HCT116 (cell line): Measurements from ENCODE around the gene AFAP1L1. TPM values are rescaled to one million over a fixed set of nuclear protein-coding genes. Genes with fewer than 3 reads are reported as not detected.

Experiments used
- ATAC-seq: fragments of 200-7000 bp; cut with Tn5 transposase; 2 replicates; pipeline ENCODE4 v1.9.1; 2020; ENCODE audit warnings: mild to moderate bottlenecking, moderate library complexity
- BruUV-seq: library from RNA; stranded (reverse); fragments of 400-500 nt; replicated peaks from 2 replicates; lab custom pipeline; 2021; lab: Mats Ljungman, UMichigan
- CTCF ChIA-PET: fragments of 300-600 bp; sonication (Branson Sonifier 250); formaldehyde crosslinking; loops from one replicate; lab custom pipeline; 2021; ENCODE audit warnings: antibody characterized with exemption; lab: Charles Lee
- POLR2A ChIA-PET: fragments of 300-600, 350-600 bp; sonication (Branson Sonifier 250); formaldehyde crosslinking; loops from one replicate; lab custom pipeline; 2021; ENCODE audit warnings: antibody characterized with exemption; lab: Charles Lee
- RAD21 ChIA-PET, 2 experiments: fragments of 300-600 bp; sonication (Branson Sonifier 250); formaldehyde crosslinking; loops; one replicate each; lab custom pipeline; 2023; ENCODE audit warnings: low total read pairs in 2 of 2; ENCODE audit not compliant: uncharacterized antibody in 2 of 2, unreplicated experiment in 2 of 2, low non-redundant PET in 1 of 2; lab: Charles Lee
- DNase-seq: peaks from one replicate; pipeline ENCODE4 v3.0.0-alpha.2; 2010; ENCODE audit warnings: low read depth, low spot score
- H2AFZ ChIP-seq: fragments of 200-600 bp; shearing (Covaris generic), sonication (generic); 2 replicates; pipeline ENCODE4 v1.6.1; 2017; ENCODE audit warnings: low read depth, mixed run types, mixed read lengths, antibody characterized with exemption, low read length; ENCODE audit not compliant: poor library complexity, severe bottlenecking
- H3K27ac ChIP-seq: 2 replicates; pipeline ENCODE4 v1.5.1; 2012; ENCODE audit warnings: low read depth, low read length
- H3K27me3 ChIP-seq: fragments of 200-600 bp; sonication (generic); 2 replicates; pipeline ENCODE4 v1.6.1; 2016; ENCODE audit warnings: mixed run types, low read length, mixed read lengths; ENCODE audit not compliant: insufficient read depth
- H3K36me3 ChIP-seq, 2 experiments: fragments of 200-500 bp in 1 of 2; fragments of 200-600 bp in 1 of 2; sonication (Bioruptor generic) in 1 of 2; sonication (generic) in 1 of 2; 2 replicates each; pipeline versions ENCODE4 v1.5.1 to v1.6.1; 2014 to 2016; ENCODE audit warnings: low read length in 2 of 2, inconsistent platforms in 1 of 2, mixed read lengths in 1 of 2, mixed run types in 1 of 2; ENCODE audit not compliant: insufficient read depth in 2 of 2, control insufficient read depth in 1 of 2
- H3K4me1 ChIP-seq, 2 experiments: fragments of 200-600 bp in 1 of 2; sonication (generic) in 1 of 2; 2 replicates each; pipeline versions ENCODE4 v1.5.1 to v1.6.1; 2012 to 2017; ENCODE audit warnings: low read length in 2 of 2, inconsistent platforms in 1 of 2, mild to moderate bottlenecking in 1 of 2, mixed read lengths in 1 of 2, mixed run types in 1 of 2, moderate library complexity in 1 of 2; ENCODE audit not compliant: insufficient read depth in 2 of 2, control insufficient read depth in 1 of 2
- H3K4me2 ChIP-seq: fragments of 200-600 bp; sonication (generic); 2 replicates; pipeline ENCODE4 v1.6.1; 2017; ENCODE audit warnings: mixed run types, low read length, mixed read lengths
- H3K4me3 ChIP-seq, 2 experiments: fragments of 200-600 bp in 1 of 2; sonication (generic) in 1 of 2; replicated peaks in 1 of 2; 2 replicates each; pipeline ENCODE4 v1.5.1; 2011 to 2016; ENCODE audit warnings: low read length in 2 of 2, control low read depth in 1 of 2, low read depth in 1 of 2, mild to moderate bottlenecking in 1 of 2, mixed read lengths in 1 of 2, mixed run types in 1 of 2
- H3K79me2 ChIP-seq: fragments of 200-600 bp; sonication (generic); 2 replicates; pipeline ENCODE4 v1.6.1; 2017; ENCODE audit warnings: mild to moderate bottlenecking, mixed run types, low read length, moderate library complexity, mixed read lengths; ENCODE audit not compliant: insufficient read depth
- H3K9ac ChIP-seq: fragments of 200-600 bp; sonication (generic); 2 replicates; pipeline ENCODE4 v1.6.1; 2016; ENCODE audit warnings: low read length, mixed read lengths
- H3K9me2 ChIP-seq: fragments of 200-600 bp; sonication (generic), shearing (Covaris generic); 2 replicates; pipeline ENCODE4 v1.6.1; 2017; ENCODE audit warnings: mixed run types, mild to moderate bottlenecking, moderate library complexity; ENCODE audit not compliant: insufficient read depth
- H3K9me3 ChIP-seq, 2 experiments: fragments of 200-500 bp in 1 of 2; fragments of 200-600 bp in 1 of 2; sonication (Bioruptor generic) in 1 of 2; sonication (generic) in 1 of 2; 2 replicates each; pipeline ENCODE4 v1.6.1; 2014 to 2017; ENCODE audit warnings: low read length in 2 of 2, mixed read lengths in 2 of 2, inconsistent platforms in 1 of 2, low read depth in 1 of 2, mild to moderate bottlenecking in 1 of 2, mixed run types in 1 of 2, moderate library complexity in 1 of 2; ENCODE audit not compliant: control insufficient read depth in 1 of 2, insufficient read depth in 1 of 2
- H4K20me1 ChIP-seq: fragments of 200-600 bp; sonication (generic), shearing (Covaris generic); 2 replicates; pipeline ENCODE4 v1.6.1; 2017; ENCODE audit warnings: mixed run types, mild to moderate bottlenecking, moderate library complexity; ENCODE audit not compliant: insufficient read depth
- CBX3 ChIP-seq: IDR thresholded peaks from 2 replicates; pipeline ENCODE4 v1.6.1; 2012; ENCODE audit warnings: low read depth
- EGR1 ChIP-seq: IDR thresholded peaks from 2 replicates; pipeline ENCODE4 v1.6.1; 2012; ENCODE audit warnings: low read depth
- RAD21 ChIP-seq: IDR thresholded peaks from 2 replicates; pipeline ENCODE4 v1.6.1; 2012; ENCODE audit warnings: low read depth, mild to moderate bottlenecking
- SRF ChIP-seq: IDR thresholded peaks from 2 replicates; pipeline ENCODE4 v1.6.1; 2012; ENCODE audit warnings: low read depth
- TCF7L2 ChIP-seq: IDR thresholded peaks from 2 replicates; pipeline ENCODE4 v1.7.0; 2011; ENCODE audit warnings: borderline replicate concordance, inconsistent platforms; ENCODE audit not compliant: insufficient read depth, insufficient read length; ENCODE audit errors: extremely low read depth
- intact Hi-C: fragments of 100-400 bp; cut with micrococcal nuclease; formaldehyde crosslinking; loops from 2 replicates; pipeline ENCODE4 v1.10.0; 2022
- total RNA-seq: library from RNA; stranded (reverse); gene quantifications from one replicate; pipeline ENCODE4 v1.2.1, GENCODE V29; 2021; ENCODE audit not compliant: unreplicated experiment
- TF ChIP-seq, protein P1 (sequence below): IDR thresholded peaks from 2 replicates; pipeline ENCODE4 v1.6.1; 2012

The AFAP1L1 gene
- total RNA-seq, 1 experiment from 2014 or later: 4.3 TPM

DNA sequence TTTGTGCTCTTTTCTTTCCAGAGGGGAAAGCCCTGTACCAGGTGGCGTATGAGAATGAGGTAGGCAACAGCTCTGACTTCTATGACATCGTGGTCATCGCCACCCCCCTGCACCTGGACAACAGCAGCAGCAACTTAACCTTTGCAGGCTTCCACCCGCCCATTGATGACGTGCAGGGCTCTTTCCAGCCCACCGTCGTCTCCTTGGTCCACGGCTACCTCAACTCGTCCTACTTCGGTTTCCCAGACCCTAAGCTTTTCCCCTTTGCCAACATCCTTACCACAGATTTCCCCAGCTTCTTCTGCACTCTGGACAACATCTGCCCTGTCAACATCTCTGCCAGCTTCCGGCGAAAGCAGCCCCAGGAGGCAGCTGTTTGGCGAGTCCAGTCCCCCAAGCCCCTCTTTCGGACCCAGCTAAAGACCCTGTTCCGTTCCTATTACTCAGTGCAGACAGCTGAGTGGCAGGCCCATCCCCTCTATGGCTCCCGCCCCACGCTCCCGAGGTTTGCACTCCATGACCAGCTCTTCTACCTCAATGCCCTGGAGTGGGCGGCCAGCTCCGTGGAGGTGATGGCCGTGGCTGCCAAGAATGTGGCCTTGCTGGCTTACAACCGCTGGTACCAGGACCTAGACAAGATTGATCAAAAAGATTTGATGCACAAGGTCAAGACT, 96.5 kb downstream of the AFAP1L1 start:
- H3K4me1 ChIP-seq: peaks cover 4 to 9% of the 10 kb centered on the region in 2 experiments; a peak in 3 of 4 replicates
- H2AFZ ChIP-seq: no peak overlapping the region
- H3K4me3 ChIP-seq: no peak overlapping the region
- no TSS peak for BruUV-seq
- H3K4me2 ChIP-seq: peak overlapping the region; percentile 35
- RAD21 ChIA-PET: interaction anchor here (1.2 to 1.8 kb wide), 2 partner anchors 10 to 66 kb away, joined by 4 to 5 read pairs; partner anchors contain the start of gene PCYOX1L (in 1 of the 2)
- H4K20me1 ChIP-seq: no peaks in the 10 kb centered on the region
- DNase-seq: no peak
- no peak overlapping the region for H3K9ac ChIP-seq
- no peaks in the 10 kb centered on the region for H3K9me3 ChIP-seq
- no peaks in the 10 kb centered on the region for H3K36me3 ChIP-seq
- no peaks in the 10 kb centered on the region for H3K27me3 ChIP-seq
- TF ChIP-seq TCF7L2: no peak
- TF ChIP-seq, all 23 proteins: peak for 0
- Histone ChIP-seq H3K27ac (no peak overlapping the region), H3K79me2 (no peaks in the 10 kb centered on the region), H3K9me2 (no peaks in the 10 kb centered on the region)
- CTCF ChIA-PET: interaction anchor here (0.6 to 3.5 kb wide), 23 partner anchors 8 to 251 kb away, joined by 3 to 38 read pairs (median 4); partner anchors contain the start of genes ABLIM3, GRPEL2 and PCYOX1L
- intact Hi-C loops: loop anchor here (1.0 to 5.0 kb wide), 3 partner anchors 64 to 249 kb away; no protein-coding TSS in a partner anchor
- POLR2A ChIA-PET: interaction anchor here (1.5 kb wide), 1 partner anchor 10 kb away, joined by 3 read pairs; the partner anchor contains the start of gene PCYOX1L
- no peak for ATAC-seq

DNA sequence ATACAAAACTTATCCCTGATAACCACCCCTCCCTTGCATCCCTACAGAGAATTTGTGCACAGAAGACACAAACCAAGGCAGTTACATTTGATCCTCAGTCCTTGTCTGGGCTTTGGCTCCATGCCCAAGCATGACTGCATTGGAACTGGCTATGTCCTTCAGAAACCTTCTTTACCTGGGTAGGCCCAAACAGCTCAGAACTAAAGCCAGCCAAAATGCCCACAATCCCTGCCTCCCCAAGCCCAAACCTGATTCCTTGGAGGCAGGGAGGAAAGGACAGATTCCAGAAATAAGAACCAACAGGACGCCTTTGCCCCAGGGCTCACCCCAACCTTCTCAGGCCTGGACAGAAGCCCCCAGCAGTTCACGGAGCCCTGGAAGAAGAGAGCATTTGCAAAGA, 99.2 kb downstream of the AFAP1L1 start:
- no peak overlapping the region for H2AFZ ChIP-seq
- no peak for TF ChIP-seq RAD21
- TF ChIP-seq SRF: no peak
- no peak for TF ChIP-seq EGR1
- TF ChIP-seq, protein P1, sequence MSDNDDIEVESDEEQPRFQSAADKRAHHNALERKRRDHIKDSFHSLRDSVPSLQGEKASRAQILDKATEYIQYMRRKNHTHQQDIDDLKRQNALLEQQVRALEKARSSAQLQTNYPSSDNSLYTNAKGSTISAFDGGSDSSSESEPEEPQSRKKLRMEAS: no peak
- TF ChIP-seq CBX3: no peak
- TF ChIP-seq, all 23 proteins: peak for 0
- Histone ChIP-seq H3K4me2 (no peak overlapping the region), H3K9ac (no peak overlapping the region), H4K20me1 (no peaks in the 10 kb centered on the region), H3K79me2 (no peaks in the 10 kb centered on the region), H3K9me3 (no peaks in the 10 kb centered on the region), H3K27ac (no peak overlapping the region), H3K36me3 (no peaks in the 10 kb centered on the region), H3K4me1 (peaks cover 4 to 9% of the 10 kb centered on the region in 2 experiments; a peak in 3 of 4 replicates), H3K4me3 (no peak overlapping the region), H3K27me3 (no peaks in the 10 kb centered on the region), H3K9me2 (no peaks in the 10 kb centered on the region)
- BruUV-seq: no TSS peak
- no peak for ATAC-seq
- ChIA-PET POLR2A (no interaction called here), CTCF (interaction anchor here (1.0 to 3.7 kb wide), 7 partner anchors 9 to 90 kb away, joined by 3 to 22 read pairs (median 4); partner anchors contain the start of gene PCYOX1L), RAD21 (no interaction called here)
- intact Hi-C loops: loop anchor here (1.0 kb wide), 1 partner anchor 54 kb away; no protein-coding TSS in a partner anchor
- no peak for DNase-seq
